SU-DHL-6 (cell line): ENCODE data around the gene EIF4G2.

Experiments used
- EZH2phosphoT487 ChIP-seq: fragments of 200-600 bp; sonication (generic), shearing (Covaris generic); conservative IDR thresholded peaks from 2 replicates; pipeline ENCODE4 v1.6.1; 2018; ENCODE audit warnings: mild to moderate bottlenecking, antibody characterized with exemption, low read length, moderate library complexity, mixed read lengths
- TF ChIP-seq, protein P1 (sequence below): fragments of 200-600 bp; sonication (generic); IDR thresholded peaks from one replicate; pipeline ENCODE4 v1.5.1; 2017; ENCODE audit warnings: antibody characterized with exemption, mild to moderate bottlenecking, low read length, moderate library complexity; ENCODE audit not compliant: insufficient read depth, poor library complexity, severe bottlenecking

DNA sequence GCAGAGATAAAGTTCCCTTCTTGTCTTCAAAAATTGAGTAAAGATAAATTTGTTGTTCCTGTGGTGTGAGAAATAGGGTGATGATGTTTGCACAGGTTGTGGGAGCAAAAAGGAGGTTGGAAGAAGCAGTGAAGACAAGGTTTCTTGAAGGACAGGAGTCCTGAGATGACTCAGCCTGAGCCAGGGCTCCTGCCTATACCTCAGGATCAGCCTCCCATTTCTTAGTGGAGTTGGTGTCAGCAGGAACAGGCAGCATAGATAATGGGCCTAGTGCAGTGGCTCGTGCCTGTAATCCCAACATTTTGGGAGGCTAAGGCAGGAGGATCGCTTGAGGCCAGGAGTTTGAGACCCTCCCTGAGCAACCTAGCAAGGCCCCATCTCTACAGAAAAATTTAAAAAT, 28.7 kb downstream of the EIF4G2 start:
- TF ChIP-seq, protein P1, sequence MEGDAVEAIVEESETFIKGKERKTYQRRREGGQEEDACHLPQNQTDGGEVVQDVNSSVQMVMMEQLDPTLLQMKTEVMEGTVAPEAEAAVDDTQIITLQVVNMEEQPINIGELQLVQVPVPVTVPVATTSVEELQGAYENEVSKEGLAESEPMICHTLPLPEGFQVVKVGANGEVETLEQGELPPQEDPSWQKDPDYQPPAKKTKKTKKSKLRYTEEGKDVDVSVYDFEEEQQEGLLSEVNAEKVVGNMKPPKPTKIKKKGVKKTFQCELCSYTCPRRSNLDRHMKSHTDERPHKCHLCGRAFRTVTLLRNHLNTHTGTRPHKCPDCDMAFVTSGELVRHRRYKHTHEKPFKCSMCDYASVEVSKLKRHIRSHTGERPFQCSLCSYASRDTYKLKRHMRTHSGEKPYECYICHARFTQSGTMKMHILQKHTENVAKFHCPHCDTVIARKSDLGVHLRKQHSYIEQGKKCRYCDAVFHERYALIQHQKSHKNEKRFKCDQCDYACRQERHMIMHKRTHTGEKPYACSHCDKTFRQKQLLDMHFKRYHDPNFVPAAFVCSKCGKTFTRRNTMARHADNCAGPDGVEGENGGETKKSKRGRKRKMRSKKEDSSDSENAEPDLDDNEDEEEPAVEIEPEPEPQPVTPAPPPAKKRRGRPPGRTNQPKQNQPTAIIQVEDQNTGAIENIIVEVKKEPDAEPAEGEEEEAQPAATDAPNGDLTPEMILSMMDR = no peak
- no peak for TF ChIP-seq EZH2phosphoT487
